ENCODE results near the gene RFX3. TPM values are rescaled to one million over a fixed set of nuclear protein-coding genes. Genes with fewer than 3 reads are reported as not detected.

RFX3 gene
- total and polyA plus RNA-seq, 4 donors: 0.30 to 4.6 (median 1.5) TPM

DNA sequence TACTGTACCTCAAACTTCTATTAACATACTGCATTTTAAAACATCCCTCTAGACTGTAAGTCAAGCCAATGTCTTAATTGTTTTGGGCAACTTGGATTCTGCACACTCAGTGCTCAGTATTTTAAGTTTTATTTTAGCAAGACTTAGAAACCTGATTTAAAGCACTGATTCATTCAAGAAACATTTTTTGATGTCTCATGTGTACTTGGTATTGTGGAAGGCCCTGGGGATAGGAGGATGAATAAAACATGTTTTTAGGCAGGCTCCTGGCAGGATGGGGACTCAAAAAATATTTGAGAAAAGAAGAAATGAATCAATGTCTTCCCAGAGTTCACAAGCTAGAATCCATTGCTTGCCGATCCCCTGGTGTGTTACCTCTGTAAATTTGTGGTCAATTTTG is 347.9 kb downstream of the RFX3 start:
- H3K27ac ChIP-seq (ENCODE audit: low read depth in 1 of 2, low read length in 2 of 2): no peak overlapping the region
- no peak for DNase-seq (ENCODE audit: low spot score)
- H3K36me3 ChIP-seq (ENCODE audit: control insufficient read depth in 4 of 4, insufficient read depth in 3 of 4, low read depth in 1 of 4, low read length in 3 of 4): no peaks in the 10 kb centered on the region
- TF ChIP-seq, protein P1, sequence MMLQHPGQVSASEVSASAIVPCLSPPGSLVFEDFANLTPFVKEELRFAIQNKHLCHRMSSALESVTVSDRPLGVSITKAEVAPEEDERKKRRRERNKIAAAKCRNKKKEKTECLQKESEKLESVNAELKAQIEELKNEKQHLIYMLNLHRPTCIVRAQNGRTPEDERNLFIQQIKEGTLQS (IDR thresholded peaks at IDR 0.05): no peak
- TF ChIP-seq JUND (IDR thresholded peaks at IDR 0.05) (no peak), FOXA2 (IDR thresholded peaks at IDR 0.05) (no peak), HNF4A (conservative IDR thresholded peaks at IDR 0.05) (no peak), RXRA (IDR thresholded peaks at IDR 0.05) (no peak), SP1 (IDR thresholded peaks at IDR 0.05) (no peak), FOXA1 (IDR thresholded peaks at IDR 0.05) (no peak)
- TF ChIP-seq, protein P2, sequence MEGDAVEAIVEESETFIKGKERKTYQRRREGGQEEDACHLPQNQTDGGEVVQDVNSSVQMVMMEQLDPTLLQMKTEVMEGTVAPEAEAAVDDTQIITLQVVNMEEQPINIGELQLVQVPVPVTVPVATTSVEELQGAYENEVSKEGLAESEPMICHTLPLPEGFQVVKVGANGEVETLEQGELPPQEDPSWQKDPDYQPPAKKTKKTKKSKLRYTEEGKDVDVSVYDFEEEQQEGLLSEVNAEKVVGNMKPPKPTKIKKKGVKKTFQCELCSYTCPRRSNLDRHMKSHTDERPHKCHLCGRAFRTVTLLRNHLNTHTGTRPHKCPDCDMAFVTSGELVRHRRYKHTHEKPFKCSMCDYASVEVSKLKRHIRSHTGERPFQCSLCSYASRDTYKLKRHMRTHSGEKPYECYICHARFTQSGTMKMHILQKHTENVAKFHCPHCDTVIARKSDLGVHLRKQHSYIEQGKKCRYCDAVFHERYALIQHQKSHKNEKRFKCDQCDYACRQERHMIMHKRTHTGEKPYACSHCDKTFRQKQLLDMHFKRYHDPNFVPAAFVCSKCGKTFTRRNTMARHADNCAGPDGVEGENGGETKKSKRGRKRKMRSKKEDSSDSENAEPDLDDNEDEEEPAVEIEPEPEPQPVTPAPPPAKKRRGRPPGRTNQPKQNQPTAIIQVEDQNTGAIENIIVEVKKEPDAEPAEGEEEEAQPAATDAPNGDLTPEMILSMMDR (IDR thresholded peaks at IDR 0.05; ENCODE audit: low read depth, low read length, missing input control): no peak
- TF ChIP-seq, protein P3, sequence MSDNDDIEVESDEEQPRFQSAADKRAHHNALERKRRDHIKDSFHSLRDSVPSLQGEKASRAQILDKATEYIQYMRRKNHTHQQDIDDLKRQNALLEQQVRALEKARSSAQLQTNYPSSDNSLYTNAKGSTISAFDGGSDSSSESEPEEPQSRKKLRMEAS (IDR thresholded peaks at IDR 0.05): no peak
- no peak overlapping the region for H3K9ac ChIP-seq (ENCODE audit: low read depth in 1 of 2, low read length in 2 of 2)
- H3K4me3 ChIP-seq (ENCODE audit: low read depth in 1 of 3, low read length in 3 of 3): no peak overlapping the region
- H3K27me3 ChIP-seq (ENCODE audit: control insufficient read depth in 4 of 4, insufficient read depth in 4 of 4, low read length in 3 of 4): no peaks in the 10 kb centered on the region
- H3K4me1 ChIP-seq (ENCODE audit: control insufficient read depth in 4 of 4, insufficient read depth in 4 of 4, low read length in 3 of 4): peaks cover 4 to 10% (median 7%) of the 10 kb centered on the region in 4 donors
- WGBS: 95% methylated on average over 1 of the region's 1 CpG
- no peaks in the 10 kb centered on the region for H3K9me3 ChIP-seq (ENCODE audit: control insufficient read depth in 4 of 4, low read length in 3 of 4)

DNA sequence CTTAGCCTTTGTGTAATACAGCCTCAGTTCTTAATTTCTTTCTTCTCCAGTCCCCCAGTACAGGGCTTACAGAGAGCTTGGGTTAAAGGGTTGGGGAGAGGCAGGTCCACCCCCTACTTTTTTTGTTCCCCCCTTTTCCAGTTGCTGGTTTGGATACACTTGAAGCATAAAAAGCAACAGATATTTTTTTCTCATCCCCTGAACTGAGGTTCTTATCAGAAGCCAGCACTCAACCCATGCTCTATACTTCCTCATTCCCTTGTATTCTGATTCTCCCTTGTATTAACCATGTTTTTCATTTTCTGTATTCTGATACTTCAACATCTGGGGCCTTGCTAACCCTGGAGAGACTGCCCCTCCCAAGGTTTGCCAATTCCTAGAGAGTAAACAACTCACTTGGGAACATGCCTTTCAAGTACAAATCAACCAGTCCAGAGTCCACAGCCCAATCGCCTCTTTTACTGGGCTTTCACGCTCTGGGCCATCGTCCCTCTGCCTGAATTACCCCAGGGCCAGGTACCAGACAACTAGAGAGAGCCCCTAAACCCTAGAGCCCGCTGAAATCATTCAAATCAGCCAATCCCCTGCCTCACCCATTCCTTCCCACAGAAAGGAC is 348.5 kb downstream of the RFX3 start:
- no peak for DNase-seq (ENCODE audit: low spot score)

DNA sequence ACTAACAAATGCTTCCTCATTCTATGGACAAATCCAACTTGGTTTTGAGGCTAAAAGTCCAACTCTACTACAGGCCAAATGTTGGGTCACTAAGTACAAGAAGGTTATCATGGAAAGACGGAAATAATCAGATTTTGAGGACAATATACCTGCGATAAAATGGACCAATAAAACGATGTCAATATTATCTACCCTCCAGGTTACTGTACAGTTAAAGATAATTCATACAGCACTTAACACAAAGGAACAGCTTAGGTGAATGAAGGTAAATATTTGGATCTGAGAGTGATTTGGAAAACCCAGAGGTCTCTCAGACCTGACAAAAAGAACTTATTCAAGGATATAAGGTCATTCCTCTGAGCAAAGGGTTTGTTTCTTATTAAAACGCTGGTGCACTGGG is 352.4 kb downstream of the RFX3 start:
- H3K27ac ChIP-seq (ENCODE audit: low read depth in 1 of 2, low read length in 2 of 2): no peak overlapping the region
- H3K9me3 ChIP-seq (ENCODE audit: control insufficient read depth in 4 of 4, low read length in 3 of 4): no peaks in the 10 kb centered on the region
- no peaks in the 10 kb centered on the region for H3K4me1 ChIP-seq (ENCODE audit: control insufficient read depth in 4 of 4, insufficient read depth in 4 of 4, low read length in 3 of 4)
- DNase-seq (ENCODE audit: low spot score): no peak
- 68% methylated on average over 4 of the region's 4 CpGs for WGBS
- H3K36me3 ChIP-seq (ENCODE audit: control insufficient read depth in 4 of 4, insufficient read depth in 3 of 4, low read depth in 1 of 4, low read length in 3 of 4): no peaks in the 10 kb centered on the region
- TF ChIP-seq FOXA2 (IDR thresholded peaks at IDR 0.05): no peak
- peaks cover 0 to 3% (median 0%) of the 10 kb centered on the region in 4 donors for H3K27me3 ChIP-seq (ENCODE audit: control insufficient read depth in 4 of 4, insufficient read depth in 4 of 4, low read length in 3 of 4)
- H3K9ac ChIP-seq (ENCODE audit: low read depth in 1 of 2, low read length in 2 of 2): no peak overlapping the region
- H3K4me3 ChIP-seq (ENCODE audit: low read depth in 1 of 3, low read length in 3 of 3): no peak overlapping the region

More for the DNA sequence above, 348.5 kb downstream of the RFX3 start:
- Histone ChIP-seq H3K4me1 (ENCODE audit: control insufficient read depth in 4 of 4, insufficient read depth in 4 of 4, low read length in 3 of 4) (peaks cover 4 to 10% (median 7%) of the 10 kb centered on the region in 4 donors), H3K27ac (ENCODE audit: low read depth in 1 of 2, low read length in 2 of 2) (no peak overlapping the region), H3K27me3 (ENCODE audit: control insufficient read depth in 4 of 4, insufficient read depth in 4 of 4, low read length in 3 of 4) (no peaks in the 10 kb centered on the region), H3K4me3 (ENCODE audit: low read depth in 1 of 3, low read length in 3 of 3) (no peak overlapping the region), H3K9me3 (ENCODE audit: control insufficient read depth in 4 of 4, low read length in 3 of 4) (no peaks in the 10 kb centered on the region), H3K9ac (ENCODE audit: low read depth in 1 of 2, low read length in 2 of 2) (no peak overlapping the region), H3K36me3 (ENCODE audit: control insufficient read depth in 4 of 4, insufficient read depth in 3 of 4, low read depth in 1 of 4, low read length in 3 of 4) (no peaks in the 10 kb centered on the region)
- TF ChIP-seq SP1 (IDR thresholded peaks at IDR 0.05) (peak; percentile 60), JUND (IDR thresholded peaks at IDR 0.05) (no peak), HNF4G (IDR thresholded peaks at IDR 0.05) (peak; percentile 25), RAD21 (IDR thresholded peaks at IDR 0.05) (peak in 1 of 2 donors; percentile 28), HNF4A (conservative IDR thresholded peaks at IDR 0.05) (peak; percentile 43 to 81)
- WGBS: 29% methylated on average over 4 of the region's 4 CpGs

DNA sequence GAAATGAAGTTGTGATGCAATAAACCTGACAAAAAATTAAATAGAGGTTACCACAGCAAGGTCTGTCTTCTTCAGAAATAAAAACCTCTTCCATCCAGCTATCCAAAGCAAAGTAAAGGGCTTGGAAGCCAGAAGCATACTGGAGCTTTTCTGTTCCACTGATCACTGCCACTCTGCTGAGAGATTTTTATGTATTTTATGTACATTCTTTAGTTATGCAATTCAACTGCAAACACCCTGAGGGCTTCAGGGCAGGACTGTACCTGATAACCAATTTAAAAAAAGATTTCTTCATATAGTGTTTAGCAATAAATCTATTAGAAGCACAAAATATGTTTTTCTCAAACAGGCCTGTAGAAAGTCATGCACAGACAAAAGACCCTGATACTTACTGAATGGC is 355.0 kb downstream of the RFX3 start:
- Histone ChIP-seq H3K27ac (ENCODE audit: low read depth in 1 of 2, low read length in 2 of 2) (no peak overlapping the region), H3K27me3 (ENCODE audit: control insufficient read depth in 4 of 4, insufficient read depth in 4 of 4, low read length in 3 of 4) (peaks cover 0 to 8% (median 1%) of the 10 kb centered on the region in 4 donors), H3K9me3 (ENCODE audit: control insufficient read depth in 4 of 4, low read length in 3 of 4) (no peaks in the 10 kb centered on the region), H3K36me3 (ENCODE audit: control insufficient read depth in 4 of 4, insufficient read depth in 3 of 4, low read depth in 1 of 4, low read length in 3 of 4) (no peaks in the 10 kb centered on the region), H3K4me1 (ENCODE audit: control insufficient read depth in 4 of 4, insufficient read depth in 4 of 4, low read length in 3 of 4) (no peaks in the 10 kb centered on the region), H3K9ac (ENCODE audit: low read depth in 1 of 2, low read length in 2 of 2) (no peak overlapping the region), H3K4me3 (ENCODE audit: low read depth in 1 of 3, low read length in 3 of 3) (no peak overlapping the region)
- DNase-seq (ENCODE audit: low spot score): no peak
- no peak for TF ChIP-seq HNF4G (IDR thresholded peaks at IDR 0.05)
- TF ChIP-seq YY1 (IDR thresholded peaks at IDR 0.05): no peak
- TF ChIP-seq, protein P1 (IDR thresholded peaks at IDR 0.05): no peak
- no peak for TF ChIP-seq NR2F2 (IDR thresholded peaks at IDR 0.05)
- TF ChIP-seq GABPA (IDR thresholded peaks at IDR 0.05 in 1 of 2, conservative IDR thresholded peaks at IDR 0.05 in 1 of 2): no peak
- no peak for TF ChIP-seq RXRA (IDR thresholded peaks at IDR 0.05)
- TF ChIP-seq, protein P4, sequence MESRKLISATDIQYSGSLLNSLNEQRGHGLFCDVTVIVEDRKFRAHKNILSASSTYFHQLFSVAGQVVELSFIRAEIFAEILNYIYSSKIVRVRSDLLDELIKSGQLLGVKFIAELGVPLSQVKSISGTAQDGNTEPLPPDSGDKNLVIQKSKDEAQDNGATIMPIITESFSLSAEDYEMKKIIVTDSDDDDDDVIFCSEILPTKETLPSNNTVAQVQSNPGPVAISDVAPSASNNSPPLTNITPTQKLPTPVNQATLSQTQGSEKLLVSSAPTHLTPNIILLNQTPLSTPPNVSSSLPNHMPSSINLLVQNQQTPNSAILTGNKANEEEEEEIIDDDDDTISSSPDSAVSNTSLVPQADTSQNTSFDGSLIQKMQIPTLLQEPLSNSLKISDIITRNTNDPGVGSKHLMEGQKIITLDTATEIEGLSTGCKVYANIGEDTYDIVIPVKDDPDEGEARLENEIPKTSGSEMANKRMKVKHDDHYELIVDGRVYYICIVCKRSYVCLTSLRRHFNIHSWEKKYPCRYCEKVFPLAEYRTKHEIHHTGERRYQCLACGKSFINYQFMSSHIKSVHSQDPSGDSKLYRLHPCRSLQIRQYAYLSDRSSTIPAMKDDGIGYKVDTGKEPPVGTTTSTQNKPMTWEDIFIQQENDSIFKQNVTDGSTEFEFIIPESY (IDR thresholded peaks at IDR 0.05): no peak

All from liver (tissue), 9 donors.